HG03108 (cell line): ENCODE data around the gene SEMA4D.
A peak's percentile ranks its signal among the peaks of the same experiment; 100 is the strongest.

Experiments
- ATAC-seq: cut with Tn5 transposase; IDR thresholded peaks from one replicate; pipeline ENCODE4 v1.9.1; 2021; ENCODE audit warnings: moderate library complexity; ENCODE audit not compliant: unreplicated experiment

SEMA4D gene

GRCh38 chr9:89529243-89530035 lies 31.5 kb upstream of the SEMA4D start:
- no peak for ATAC-seq

GRCh38 chr9:89528540-89528939 lies 30.6 kb upstream of the SEMA4D start:
- no peak for ATAC-seq

- no peak for ATAC-seq
These were observed 30.2 kb upstream of the SEMA4D start for GRCh38 chr9:89528131-89528530.

GRCh38 chr9:89527084-89527483 lies 29.2 kb upstream of the SEMA4D start:
- no peak for ATAC-seq

GRCh38 chr9:89526667-89527066 lies 28.8 kb upstream of the SEMA4D start:
- no peak for ATAC-seq

GRCh38 chr9:89525446-89526374 lies 27.8 kb upstream of the SEMA4D start:
- no peak for ATAC-seq

GRCh38 chr9:89524963-89525362 lies 27.1 kb upstream of the SEMA4D start:
- ATAC-seq: no peak

GRCh38 chr9:89523948-89524347 lies 26.0 kb upstream of the SEMA4D start:
- ATAC-seq: no peak

- ATAC-seq: no peak
These were observed 25.0 kb upstream of the SEMA4D start for GRCh38 chr9:89522959-89523285.

GRCh38 chr9:89522261-89522958 lies 24.5 kb upstream of the SEMA4D start:
- ATAC-seq: peak; percentile 81

- no peak for ATAC-seq
These were observed 21.5 kb upstream of the SEMA4D start for GRCh38 chr9:89519366-89519805.

GRCh38 chr9:89518466-89519365 lies 20.8 kb upstream of the SEMA4D start:
- no peak for ATAC-seq

- no peak for ATAC-seq
These were observed 17.5 kb upstream of the SEMA4D start for GRCh38 chr9:89515416-89515815.

- ATAC-seq: no peak
These were observed 17.0 kb upstream of the SEMA4D start for GRCh38 chr9:89514956-89515355.

- no peak for ATAC-seq
These were observed 16.4 kb upstream of the SEMA4D start for GRCh38 chr9:89514337-89514736.

GRCh38 chr9:89513837-89514236 lies 15.9 kb upstream of the SEMA4D start:
- no peak for ATAC-seq

GRCh38 chr9:89512382-89512781 lies 14.5 kb upstream of the SEMA4D start:
- ATAC-seq: no peak

GRCh38 chr9:89508951-89509615 lies 11.2 kb upstream of the SEMA4D start:
- ATAC-seq: no peak

GRCh38 chr9:89505911-89506310 lies 8.0 kb upstream of the SEMA4D start:
- ATAC-seq: no peak

- ATAC-seq: no peak
These were observed 7.1 kb upstream of the SEMA4D start for GRCh38 chr9:89505048-89505447.
